Measurements from ENCODE around the gene OR9Q1. TPM values are rescaled to one million over a fixed set of nuclear protein-coding genes. Genes with fewer than 3 reads are reported as not detected.

Gene OR9Q1, protein sequence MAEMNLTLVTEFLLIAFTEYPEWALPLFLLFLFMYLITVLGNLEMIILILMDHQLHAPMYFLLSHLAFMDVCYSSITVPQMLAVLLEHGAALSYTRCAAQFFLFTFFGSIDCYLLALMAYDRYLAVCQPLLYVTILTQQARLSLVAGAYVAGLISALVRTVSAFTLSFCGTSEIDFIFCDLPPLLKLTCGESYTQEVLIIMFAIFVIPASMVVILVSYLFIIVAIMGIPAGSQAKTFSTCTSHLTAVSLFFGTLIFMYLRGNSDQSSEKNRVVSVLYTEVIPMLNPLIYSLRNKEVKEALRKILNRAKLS
- not detected in 2 replicates for total RNA-seq

GRCh38 chr11:58023435-58023931 lies at the start of gene OR9Q1:
Gene OR9Q1 (plus strand): TSS chr11:58023881. CDS start chr11:58179445, 155,564 bp downstream.

DNA sequence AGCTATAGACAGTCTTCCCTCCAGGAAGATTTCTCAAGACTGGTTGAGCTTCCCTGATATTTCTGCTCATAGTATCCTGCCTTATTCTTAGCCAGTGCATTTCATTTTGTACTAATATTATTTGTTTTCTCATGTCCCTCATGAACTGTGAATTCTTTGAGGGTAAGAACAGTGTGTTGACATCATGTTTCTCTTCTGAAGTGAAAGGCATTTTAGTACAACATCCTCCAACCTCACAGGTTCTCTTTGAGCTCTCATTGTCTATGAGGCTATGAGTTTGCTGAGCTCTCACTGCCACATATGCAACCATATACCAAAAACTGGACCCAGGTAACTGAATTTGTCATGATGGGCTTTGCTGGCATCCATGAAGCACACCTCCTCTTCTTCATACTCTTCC lies 7.0 kb downstream of the OR9Q1 start, which contains the start of gene OR6Q1:
OR6Q1 (plus strand) TSS at position 301 of the 400 bp plus-strand sequence; CDS start at position 301, 0 bp downstream.

DNA sequence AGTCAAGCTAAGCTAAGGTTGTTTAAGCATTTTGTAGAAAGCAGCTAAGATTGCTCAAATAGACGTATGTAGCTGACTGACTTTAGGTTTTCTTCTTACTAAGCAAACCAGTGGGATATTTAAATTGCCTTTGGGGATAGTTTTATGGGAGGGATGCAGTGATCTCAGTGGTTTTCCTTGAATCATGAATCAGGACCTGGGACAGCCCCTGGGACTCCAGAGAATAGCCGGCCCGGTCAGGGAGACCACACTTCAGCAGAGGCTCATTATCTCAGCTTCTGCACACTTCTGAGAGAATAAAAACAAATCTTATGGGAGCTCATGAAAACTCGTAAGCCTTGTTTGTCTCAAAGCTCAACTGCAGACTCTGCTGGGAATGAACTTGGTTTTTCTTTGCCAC lies 101.8 kb downstream of the OR9Q1 start, which contains the start of gene OR9I1:
OR9I1 (minus strand) TSS at position 62 of the 400 bp plus-strand sequence. CDS start 6,086 bp downstream, outside the sequence.

GRCh38 chr11:58188770-58189169 lies 165.1 kb downstream of the OR9Q1 start, which contains the start of gene OR9Q2:
Gene OR9Q2 (plus strand): TSS chr11:58189070. CDS start chr11:58190491, 1,421 bp downstream.

DNA sequence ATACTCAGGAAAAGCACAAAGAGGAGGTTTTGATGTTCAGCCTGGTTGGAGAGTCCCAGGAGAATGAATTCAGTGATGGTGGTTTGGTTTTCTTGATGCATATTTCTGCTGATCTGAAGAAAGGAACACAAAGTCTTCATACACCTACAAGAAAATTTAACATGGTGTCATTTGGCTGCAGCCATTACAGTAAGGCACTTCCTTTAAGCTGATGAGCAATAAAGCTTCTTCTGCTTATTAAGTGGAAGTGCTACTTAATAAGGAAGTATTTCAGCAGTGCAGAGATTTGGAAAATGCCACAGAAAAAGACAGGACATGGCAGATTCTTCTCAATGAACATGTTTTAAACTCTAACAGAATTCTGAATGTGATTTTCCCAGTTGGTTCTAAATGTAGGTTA lies 180.4 kb downstream of the OR9Q1 start, which contains the start of gene OR1S2:
OR1S2 (minus strand) TSS at position 101 of the 400 bp plus-strand sequence; CDS start at position 101, 0 bp downstream.

GRCh38 chr11:58212420-58212819 lies 188.7 kb downstream of the OR9Q1 start, which contains the start of gene OR1S1:
Gene OR1S1 (plus strand): TSS chr11:58212720.

Other genes with a start within 250 kb of the OR9Q1 start
- gene OR6Q1, start 7.1 kb downstream of the OR9Q1 start, total RNA-seq = not detected in 2 replicates
- gene OR9I1, start 101.6 kb downstream of the OR9Q1 start, total RNA-seq = not detected in 2 replicates
- gene OR9Q2, start 165.2 kb downstream of the OR9Q1 start, total RNA-seq = not detected in 2 replicates
- not detected in 2 replicates for gene OR1S2, start 180.3 kb downstream of the OR9Q1 start, total RNA-seq
- not detected in 2 replicates for gene OR1S1, start 188.8 kb downstream of the OR9Q1 start, total RNA-seq
- gene OR10Q1, start 205.0 kb downstream of the OR9Q1 start, total RNA-seq = not detected in 2 replicates
- not detected in 2 replicates for gene OR10W1, start 244.4 kb downstream of the OR9Q1 start, total RNA-seq